GM18870 (cell line): Measurements from ENCODE around the gene C10orf53.
"Not testable (repeated sequence)": the region's sequence is repeated elsewhere in the genome, so short reads cannot be mapped to it uniquely, and the experiment has no call there.

Experiments used
- ATAC-seq: cut with Tn5 transposase; IDR thresholded peaks from one replicate; pipeline ENCODE4 v1.9.1; 2021; ENCODE audit warnings: moderate library complexity; ENCODE audit not compliant: unreplicated experiment

Gene C10orf53

DNA sequence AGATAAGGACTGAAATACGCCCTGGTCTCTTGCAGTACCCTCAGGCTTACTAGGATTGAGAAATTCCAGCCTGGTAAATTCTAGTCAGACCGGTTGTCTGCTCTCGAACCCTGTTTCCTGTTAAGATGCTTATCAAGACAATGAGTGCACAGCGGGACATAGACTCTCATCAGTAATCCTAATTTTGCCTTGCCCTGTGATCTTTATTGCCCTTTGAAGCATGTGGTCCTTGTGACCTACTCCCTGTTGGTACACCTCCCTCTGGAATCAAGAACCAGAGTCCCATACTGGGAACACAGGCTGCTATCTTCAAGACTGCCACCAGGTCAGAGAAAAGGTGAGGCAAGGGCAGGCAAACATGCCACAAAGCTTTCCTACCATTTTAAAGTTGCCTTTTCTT is 7.2 kb downstream of the C10orf53 start:
- ATAC-seq, result no peak

DNA sequence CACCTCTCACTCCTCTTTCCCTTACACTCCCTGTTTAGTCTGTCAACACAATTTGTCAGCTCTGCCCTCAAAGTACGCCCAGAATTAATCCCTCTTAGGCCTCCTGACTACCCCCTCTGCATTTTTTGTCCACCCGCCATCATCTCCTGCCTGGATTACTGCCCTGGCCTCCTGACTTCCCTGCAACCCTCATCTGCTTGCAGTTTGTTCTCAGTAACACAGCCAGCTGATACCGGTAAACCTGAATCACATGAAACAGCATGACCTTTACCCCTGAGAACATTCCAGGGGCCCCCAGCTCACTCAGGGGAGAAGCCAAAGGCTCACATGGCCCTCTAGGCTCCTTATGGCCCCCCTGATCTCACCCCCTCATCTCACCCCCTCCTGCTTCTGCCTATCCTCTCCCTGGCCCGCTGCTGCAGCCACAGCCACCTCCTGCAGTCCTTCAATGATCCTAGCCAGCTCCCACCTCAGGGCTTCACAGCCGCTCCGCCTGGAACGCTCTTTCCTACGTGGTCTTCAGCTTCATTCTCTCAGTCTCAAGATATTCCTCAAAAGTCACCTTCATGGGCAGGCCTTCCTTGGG is 8.9 kb downstream of the C10orf53 start:
- no peak for ATAC-seq

DNA sequence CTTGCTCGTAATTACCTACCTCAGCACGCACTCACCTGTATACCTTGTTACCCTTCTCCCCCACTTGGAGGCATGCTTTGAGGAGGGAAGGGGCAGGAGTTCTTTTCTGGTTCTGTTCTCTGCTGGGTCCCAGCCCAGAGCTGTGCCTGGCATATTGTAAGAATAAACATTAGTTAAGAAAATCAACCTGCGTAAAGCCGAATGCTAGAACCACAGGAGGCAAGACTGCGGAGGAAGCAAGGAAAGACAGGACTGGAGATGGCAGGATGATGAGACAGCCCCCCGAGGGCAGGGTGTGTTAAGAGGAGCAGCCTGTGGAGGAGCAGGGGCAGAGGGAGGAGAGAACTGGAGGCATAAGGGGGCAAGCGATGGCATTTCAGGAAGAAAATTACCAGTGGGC is 9.5 kb downstream of the C10orf53 start:
- ATAC-seq, result no peak

DNA sequence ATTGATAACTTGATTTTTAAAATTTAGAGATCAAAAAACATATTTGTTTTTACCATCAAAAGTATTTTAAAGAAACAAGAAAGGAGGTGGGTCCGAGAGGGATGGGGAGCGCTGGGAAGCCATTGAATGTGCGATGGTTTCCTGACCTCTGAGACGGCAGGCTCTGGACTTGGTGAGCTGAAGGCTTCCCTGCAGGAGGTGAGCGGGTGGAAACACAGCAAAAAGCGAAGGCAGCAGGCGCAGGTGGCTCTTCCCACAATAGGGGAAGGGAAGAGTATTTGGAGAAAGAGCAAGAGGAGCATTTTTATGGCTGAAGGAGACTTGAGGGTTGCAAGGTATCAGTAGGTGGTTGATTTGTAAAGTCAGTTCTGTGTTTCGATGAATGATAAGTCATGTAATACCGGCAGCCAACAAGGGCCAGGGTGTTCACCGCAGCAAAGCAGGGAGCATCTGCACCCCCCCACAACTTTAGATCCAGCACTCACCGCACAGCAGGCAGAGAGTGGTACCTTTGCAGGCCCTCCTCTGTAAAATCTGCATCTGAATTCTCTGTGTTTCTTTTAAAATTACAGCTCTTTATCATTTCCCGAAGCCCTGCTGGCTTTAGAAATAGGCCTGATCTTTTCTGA is 10.5 kb downstream of the C10orf53 start:
- no peak for ATAC-seq

DNA sequence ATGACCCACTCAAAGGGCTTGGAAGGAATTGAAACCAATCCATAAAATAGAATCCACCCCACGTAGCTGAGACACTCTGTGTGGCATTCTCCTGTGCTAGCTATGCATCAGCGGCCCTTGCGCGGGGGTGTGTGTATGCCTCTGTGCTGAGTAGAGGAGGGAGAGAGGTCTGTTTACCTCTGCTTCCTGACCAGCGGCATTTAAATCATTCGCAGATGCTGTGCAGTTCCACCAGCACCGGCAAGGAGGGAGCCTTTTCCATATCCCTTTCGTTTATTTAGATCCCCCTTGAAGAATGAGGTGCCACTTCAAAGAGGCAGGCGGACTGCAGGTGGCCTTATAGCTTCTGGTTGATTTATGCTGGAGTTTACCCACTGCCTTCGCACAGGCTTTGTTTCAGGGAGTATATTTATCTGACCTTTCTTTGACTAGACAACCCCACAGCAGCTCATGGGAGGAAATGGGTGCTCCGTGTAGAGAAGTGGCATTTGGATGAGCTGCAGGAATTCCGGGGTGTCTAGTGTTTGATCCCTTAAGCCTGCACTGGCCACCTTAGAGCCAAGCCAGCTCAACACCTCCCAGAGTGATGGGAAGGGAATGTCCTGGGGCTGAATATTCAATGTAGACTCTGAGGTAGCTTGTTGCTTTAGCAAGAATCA is 11.4 kb downstream of the C10orf53 start:
- ATAC-seq, result no peak

DNA sequence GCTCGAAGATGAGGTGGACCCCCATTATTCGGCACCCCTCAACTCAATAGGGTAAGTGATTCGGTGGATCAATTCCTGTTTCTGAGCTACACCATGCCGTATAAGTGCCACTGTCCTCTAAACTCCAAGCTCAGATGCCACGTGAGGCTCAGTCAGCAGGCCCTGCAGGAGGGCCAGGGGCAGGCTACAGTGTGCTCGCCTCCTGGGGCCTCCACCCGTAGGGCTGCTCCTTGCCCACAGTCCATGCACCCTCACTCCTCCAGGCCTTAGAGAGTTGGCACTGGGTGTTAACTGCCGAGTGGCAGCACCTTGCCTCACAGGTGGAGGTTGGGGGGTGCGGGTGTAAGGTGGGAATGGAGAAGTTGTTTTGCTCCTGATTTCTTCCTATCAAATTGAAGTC is 12.1 kb downstream of the C10orf53 start:
- no peak for ATAC-seq

DNA sequence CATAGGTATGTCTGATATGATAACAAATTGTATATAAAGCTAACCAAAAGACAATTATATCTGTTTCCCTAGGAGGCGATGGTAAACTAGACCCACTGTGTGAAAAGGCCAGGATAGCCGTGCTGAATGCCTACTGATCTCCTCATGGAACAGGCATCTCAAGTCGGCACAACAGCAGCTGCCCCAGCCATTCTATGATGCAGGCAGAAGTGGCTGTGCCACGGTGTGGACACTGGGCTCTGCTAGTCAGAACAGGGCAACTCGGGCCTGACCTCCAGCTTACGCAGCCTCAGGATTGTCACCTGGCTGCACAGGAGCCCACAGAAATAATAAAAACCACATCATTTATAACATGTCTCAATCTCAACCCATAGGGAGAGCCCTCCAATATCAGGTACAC is 15.0 kb downstream of the C10orf53 start:
- no peak for ATAC-seq

DNA sequence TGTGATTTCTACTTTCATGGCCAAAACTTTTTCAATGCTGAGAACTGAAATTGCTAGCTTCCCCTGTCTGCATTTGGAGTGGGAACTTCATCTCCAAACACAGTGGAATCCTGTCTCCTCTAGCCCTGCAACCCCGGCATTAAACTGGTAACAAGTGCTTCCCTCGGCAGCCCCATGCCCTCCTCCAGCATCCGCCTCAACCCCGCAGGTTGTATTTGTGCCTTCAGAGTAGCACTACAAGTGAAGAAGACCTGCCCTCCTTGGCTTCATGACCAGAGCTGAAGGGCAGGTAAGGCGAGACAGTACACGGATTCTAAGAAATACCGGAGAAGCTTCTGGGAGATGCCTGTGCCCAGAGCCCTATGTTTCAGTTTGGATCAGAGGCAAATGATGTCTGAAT is 16.9 kb downstream of the C10orf53 start:
- no peak for ATAC-seq

DNA sequence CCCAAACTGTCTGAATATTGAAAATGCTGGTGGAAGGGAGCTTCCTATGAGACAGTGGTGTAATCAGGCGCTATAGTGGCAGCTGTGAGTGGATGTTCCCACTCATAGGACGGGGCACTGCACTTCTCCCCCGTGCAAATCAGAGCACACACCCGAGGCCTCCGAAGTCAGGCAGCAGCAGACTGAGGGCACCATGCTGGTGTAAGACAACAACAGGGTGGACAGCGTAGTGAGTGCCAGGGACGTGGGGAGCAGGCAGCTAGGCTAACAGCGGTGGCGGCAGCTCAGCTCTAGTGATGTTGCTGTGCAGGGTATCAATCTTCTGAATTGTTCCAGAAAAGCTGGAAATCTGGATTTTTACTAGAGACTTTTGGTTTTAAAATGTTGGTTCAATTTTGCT is 19.2 kb downstream of the C10orf53 start:
- ATAC-seq, result no peak

DNA sequence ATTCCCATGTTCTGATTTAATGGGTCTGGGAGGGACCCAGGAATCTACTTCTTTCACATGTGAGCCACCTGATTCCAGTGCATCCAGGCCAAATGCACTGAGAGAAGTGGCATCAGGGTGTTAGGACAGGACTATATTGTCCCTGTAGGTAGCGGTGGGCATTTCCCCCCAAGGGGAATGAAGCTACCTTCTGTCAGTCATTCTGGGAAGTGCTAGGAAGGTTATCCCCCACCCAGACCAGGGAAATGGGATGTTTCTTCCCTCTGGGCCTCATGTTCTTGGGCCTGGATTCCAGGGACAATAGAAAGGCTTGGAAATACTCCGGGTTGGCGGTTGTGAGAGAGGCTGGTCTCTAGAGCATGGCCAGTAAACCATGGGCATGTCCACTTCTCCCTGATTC is 20.8 kb downstream of the C10orf53 start:
- no peak for ATAC-seq

DNA sequence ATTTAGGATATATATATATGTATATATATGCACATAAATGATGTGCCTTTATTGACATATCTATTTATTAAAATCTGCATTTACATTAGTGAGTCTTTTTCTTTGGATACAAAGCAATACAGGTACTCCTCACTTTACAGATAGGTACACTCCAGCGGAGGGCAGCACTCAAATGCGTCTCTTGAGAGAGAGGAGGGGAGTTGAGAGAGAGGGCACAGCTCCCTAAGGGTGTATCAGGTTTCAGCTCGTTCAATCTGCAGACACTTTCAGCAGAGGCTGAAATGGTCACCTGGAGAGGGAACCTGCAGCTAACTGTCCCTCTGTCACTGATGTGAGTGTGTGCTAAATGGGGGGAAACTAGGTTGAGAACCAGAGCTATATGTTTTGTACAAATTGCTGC is 21.5 kb downstream of the C10orf53 start:
- ATAC-seq, result no peak

DNA sequence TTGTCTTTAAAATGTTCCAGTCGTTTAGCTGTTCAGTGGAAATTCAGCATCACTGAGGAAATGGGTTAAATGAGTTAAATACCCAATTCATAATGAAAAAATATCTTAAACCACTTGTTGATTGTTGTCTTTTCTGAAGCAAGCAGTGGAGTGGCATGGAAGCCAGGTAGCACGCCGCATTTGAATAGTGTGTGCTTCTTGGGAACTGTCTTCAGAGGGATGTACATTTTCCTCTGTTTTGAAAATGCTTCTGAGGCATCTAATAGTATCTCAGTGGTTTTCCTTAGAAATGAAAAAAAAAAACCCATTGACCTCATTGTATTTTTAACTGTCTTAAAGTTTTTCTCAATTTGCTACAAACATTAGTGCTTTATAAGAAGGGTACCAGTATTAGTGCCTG is 28.1 kb downstream of the C10orf53 start:
- no peak for ATAC-seq

DNA sequence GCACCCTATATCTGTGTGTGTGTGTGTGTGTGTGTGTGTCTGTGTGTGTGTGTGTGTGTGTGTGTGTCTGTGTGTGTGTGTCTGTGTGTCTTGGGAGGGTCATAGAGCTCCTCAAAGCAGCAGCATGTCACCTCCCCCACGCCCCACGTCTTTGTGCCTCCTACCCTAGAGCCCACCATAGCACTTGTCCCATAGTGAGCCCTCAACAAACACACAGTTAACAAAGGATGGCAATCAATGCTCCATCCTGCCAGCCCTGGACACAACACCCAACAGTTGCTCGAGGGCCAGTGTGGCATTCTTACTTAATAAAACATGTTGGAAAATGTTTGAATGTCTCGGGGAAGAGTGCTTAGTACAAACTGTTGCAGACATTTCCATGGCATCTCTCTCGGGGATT is 30.5 kb downstream of the C10orf53 start:
- no peak for ATAC-seq

DNA sequence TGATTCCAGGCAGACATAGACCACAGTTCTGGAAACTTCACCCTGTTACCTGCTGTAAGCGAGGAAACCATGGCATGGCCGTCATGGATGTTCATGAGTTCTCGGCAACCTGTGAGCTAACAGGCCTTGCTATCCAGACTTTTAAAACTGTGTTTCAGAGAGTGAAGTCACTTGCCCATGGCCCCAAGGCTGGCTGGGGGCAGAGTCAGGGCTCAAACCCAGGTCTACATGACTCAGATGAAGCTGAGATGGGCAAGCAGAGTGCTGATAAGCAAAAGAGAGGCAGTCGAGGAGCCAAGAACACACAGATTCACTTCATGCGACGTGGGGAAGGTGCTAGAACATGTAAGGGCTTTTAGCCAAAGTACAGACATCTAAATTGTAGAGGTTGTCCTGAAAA is 31.5 kb downstream of the C10orf53 start:
- ATAC-seq, result no peak

DNA sequence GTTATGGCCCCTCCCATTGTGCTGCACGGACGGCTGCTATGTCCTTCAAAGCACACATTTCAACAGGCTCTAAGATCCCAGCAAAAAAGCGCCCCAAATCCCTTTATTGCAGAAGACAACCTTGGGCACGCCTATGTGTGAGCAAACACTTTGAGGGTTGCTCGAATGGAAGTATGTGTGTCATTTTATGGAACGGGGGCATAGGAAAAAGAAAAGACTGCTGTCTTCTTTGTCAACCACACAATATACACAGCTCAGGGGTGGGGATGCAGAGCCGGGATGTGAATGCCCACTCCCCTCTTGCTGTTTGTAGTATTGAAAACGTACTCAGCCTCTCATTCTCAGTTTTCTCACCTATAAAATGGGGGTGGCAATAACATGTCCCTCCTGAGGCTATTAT is 32.0 kb downstream of the C10orf53 start:
- ATAC-seq, result no peak

DNA sequence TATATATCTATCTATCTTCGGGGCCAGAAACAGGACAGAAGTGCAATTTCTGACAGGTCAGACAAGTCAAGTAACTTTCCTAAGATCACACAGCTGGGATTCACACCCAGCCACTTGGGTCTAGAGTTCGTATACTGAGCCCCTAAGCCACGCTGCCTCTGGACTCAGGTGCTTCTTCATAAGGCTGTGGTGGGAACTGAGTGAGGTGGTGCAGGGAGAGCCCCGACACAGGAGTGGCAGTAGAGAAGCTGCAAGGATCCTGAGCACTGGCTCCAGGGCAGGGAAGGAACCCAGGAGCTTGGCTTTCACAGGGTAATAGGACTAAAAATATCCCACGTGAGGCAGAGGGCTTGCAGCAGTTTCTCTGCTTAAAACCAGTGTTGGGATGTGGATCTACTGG is 33.8 kb downstream of the C10orf53 start:
- ATAC-seq, result no peak

DNA sequence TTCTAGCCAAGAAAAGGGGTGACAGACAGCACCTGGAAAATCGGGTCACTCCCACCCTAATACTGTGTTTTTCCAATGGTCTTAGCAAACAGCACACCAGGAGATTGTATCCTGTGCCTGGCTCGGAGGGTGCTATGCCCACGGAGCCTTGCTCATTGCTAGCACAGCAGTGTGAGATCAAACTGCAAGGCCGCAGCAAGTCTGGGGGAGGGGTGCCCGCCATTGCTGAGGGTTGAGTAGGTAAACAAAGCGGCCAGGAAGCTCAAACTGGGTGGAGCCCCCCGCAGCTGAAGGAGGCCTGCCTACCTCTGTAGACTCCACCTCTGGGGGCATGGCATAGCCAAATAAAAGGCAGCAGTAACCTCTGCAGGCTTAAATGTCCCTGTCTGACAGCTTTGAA is 35.7 kb downstream of the C10orf53 start:
- not testable (repeated sequence) for ATAC-seq

DNA sequence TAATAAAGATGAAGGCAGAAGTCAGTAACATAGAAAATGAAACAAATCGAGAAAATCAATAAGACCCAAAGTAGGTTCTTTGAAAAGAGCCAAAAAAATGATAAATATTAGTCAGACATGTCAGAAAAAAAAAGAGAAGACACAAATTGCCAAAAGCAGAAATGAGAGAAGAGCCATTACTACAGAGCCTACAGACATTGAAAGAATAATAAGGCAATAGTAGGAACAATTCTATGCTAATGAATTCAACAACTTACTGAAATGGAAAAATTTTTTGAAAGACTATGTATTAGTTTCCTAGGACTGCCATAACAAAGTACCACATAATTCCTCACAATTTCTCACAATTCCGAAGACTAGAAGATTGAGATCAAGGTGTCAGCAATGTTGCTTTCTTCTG is 47.1 kb downstream of the C10orf53 start:
- ATAC-seq, result no peak

DNA sequence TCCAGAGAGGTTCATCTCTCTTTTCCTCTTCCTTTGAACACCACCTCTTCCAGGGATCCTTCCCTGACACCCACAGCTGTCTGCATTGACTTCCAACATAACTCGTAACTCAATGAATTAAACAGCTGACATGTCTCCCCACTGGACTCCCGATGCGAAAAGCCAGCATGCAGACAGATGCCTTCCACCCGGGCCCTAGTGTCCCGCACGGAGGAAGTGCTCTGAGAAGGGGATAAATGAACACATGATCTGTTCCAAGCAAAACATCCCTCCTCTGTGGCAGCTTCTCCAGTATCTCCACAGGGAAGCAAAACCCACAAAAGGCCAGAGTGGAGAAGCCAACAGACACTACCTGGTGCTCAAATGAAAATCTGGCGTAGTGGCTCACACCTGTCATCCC is 54.4 kb downstream of the C10orf53 start:
- ATAC-seq, result no peak

DNA sequence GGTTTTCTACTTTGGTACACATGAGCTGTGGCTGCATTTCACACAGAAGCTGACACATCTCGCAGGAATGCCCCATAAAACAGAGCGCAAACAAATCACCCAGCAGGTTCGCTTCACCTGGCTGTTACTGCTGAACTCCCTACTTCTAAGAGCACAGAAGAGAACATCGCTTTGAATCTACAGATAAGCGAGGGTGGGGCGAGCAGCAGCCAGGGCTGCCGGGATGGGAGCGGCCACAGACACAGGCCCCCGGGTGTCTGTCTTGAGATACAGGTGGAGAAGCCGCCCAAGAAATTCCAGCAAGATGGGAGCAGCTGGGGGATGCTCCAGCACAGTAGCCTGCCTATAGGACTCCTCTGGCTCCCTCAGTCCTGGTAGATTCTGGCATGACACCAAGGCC is 55.2 kb downstream of the C10orf53 start:
- ATAC-seq, result no peak

DNA sequence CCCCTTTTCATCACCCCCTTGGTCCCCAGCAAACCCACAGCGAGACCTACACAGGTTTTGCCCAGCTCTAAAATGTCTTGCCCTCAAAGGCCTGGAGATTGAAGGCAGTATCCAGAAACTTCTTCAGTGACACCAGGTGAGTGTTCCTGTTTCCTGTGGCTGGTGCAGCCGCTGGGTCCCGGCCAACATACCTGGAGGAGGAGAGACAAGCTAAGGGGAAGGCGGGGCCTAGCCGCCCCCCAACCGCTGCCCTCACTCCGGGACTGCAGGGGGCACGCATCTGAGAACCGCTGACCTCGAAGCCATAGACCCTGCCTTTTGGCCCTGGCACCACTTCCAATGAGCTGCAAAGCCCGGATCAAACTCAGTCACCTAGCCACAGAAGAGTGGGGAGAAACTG is 55.7 kb downstream of the C10orf53 start:
- ATAC-seq, result no peak

DNA sequence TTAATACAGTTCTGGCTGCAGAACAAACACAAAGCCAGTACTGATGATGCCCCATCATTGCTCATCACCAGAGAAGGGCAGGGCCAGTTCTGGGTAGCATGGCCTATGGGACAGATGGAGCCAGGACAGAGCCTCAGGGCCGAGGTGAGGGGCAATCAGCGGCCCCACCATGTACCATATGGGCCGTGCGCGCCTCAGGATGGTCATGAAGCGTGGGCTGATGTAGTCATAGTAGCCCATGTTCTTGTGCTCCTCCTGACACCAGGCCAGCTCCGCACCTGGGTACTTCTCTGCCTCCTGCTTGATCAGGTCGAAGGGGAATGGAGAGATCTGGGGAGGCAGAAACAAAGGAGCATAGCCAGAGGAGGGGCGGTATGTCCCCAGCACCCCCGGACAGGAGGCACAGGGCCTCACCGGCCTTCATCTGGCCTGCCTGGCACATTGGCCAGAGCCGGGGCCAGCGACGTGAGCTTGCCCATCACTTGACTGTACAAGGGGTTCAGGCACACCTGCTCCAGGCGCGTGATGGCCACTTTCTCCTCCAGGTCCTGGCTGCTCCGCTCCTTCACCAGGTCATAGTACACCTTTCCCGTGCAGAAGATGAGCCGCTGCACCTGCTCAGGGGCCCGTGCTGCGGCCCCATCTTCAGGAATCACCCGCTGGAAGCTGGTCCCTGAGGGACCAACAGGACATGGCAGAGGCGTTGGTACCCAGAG is 56.6 kb downstream of the C10orf53 start:
- no peak for ATAC-seq
